ENCODE data around the gene PDZD2.

DNA sequence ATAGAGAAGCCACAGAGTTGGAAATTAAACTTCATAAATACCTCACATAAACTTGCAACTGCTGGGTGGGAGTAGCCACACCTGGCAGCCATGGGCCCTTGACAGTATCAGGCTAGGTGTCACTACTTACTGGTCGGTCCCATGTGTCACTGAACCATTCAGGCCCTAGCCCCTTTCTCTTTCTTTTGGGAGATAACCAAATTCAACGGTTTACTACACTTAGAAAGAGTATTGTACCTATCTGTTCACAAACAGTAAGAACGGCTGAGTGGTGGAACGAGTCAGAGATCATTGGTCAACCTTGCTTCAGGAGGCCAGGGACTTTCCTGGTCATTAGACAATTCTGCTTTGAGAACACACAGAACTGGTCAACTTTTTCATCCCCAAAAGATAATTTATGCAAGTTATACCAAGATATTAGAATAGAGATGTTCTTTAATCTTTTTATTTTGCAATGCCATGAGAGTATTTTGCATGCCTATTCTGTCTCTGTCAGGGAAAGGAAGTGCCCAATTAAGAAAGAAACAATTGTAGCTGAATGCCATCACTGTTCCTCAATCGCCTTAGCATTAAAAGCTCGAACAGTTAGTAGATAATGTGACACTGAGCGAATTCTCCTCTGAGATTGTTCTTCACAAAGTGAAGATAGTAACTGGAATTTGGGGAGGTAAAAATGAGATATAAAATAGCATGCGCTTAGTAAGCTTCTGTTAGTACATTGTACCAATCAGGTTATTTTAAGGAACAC, 484.3 kb downstream of the PDZD2 start:
- TF ChIP-seq, protein P1, sequence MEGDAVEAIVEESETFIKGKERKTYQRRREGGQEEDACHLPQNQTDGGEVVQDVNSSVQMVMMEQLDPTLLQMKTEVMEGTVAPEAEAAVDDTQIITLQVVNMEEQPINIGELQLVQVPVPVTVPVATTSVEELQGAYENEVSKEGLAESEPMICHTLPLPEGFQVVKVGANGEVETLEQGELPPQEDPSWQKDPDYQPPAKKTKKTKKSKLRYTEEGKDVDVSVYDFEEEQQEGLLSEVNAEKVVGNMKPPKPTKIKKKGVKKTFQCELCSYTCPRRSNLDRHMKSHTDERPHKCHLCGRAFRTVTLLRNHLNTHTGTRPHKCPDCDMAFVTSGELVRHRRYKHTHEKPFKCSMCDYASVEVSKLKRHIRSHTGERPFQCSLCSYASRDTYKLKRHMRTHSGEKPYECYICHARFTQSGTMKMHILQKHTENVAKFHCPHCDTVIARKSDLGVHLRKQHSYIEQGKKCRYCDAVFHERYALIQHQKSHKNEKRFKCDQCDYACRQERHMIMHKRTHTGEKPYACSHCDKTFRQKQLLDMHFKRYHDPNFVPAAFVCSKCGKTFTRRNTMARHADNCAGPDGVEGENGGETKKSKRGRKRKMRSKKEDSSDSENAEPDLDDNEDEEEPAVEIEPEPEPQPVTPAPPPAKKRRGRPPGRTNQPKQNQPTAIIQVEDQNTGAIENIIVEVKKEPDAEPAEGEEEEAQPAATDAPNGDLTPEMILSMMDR (conservative IDR thresholded peaks at IDR 0.05 in 1 of 2, IDR thresholded peaks at IDR 0.05 in 1 of 2; ENCODE audit: extremely low read depth in 1 of 2, insufficient read depth in 1 of 2, low read depth in 1 of 2, low read length in 2 of 2): no peak
- no peak for TF ChIP-seq EZH2 (IDR thresholded peaks at IDR 0.05; ENCODE audit: borderline replicate concordance, low read length)

Data from mammary epithelial cell (primary cell).